Measurements from ENCODE around the gene TEX10.
"Not testable (repeated sequence)": the region's sequence is repeated elsewhere in the genome, so short reads cannot be mapped to it uniquely, and the experiment has no call there.

TEX10 gene

DNA sequence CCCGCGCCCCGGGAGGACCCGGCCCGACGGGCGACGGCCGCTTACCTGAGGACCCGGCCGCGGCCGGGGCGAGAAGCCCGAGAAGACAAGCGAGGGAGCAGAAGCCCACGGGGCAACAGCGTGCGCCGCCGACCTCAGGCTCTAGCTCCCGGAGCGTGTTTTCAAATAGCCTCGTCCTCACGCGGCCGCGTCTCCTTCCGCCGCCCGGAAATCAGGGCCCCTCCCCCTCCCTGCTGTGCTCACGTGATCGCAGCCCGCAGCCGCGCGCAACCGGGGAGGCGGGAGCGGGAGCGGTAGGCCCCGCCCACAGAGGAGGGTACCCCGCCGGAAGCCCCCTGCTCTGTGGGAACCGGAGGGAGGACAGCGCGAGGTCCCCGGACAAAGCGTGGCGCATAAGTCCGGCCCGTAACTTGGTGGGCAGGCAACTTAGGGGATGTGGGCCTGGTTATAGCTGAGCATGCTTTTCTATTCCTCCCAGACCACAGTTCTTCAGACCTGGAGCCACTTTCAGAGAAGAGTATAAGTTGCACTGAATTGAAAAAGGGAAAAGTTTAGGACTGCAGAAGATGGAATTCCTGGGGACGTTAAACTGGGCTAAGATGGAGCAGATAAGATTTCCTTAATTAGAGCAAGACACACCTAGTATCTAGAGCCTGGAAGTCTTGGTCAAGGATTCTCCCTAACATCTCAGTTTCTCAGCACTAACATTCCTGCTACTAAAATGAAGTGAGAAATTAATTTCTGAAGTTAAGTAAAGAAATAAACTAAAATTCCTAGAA, at the start of gene TEX10:
TEX10 (minus strand) TSS at position 216 of the 779 bp plus-strand sequence. CDS start 3,579 bp downstream, outside the sequence.
- DNase-seq, result peak; percentile 18 to 90 (median 75)

DNA sequence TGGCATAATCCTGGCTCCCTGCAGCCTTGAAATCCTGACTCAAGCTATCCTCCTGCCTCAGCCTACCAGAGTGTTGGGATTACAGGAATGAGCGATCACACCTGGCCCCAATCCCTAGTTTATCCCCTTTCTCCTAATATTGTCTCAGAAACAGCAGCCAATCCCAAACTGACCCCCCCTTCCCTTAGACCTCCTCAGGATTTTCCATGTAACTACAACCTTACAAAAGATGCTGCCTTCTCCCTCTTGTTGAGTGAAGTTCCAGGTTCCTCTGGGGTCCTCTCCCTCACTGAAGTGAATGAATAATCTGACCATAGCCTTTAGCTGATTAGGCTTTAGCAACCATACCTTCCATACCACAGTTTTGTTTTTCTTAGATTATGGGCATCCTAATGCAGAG, 48.3 kb upstream of the TEX10 start:
- no peak for DNase-seq

DNA sequence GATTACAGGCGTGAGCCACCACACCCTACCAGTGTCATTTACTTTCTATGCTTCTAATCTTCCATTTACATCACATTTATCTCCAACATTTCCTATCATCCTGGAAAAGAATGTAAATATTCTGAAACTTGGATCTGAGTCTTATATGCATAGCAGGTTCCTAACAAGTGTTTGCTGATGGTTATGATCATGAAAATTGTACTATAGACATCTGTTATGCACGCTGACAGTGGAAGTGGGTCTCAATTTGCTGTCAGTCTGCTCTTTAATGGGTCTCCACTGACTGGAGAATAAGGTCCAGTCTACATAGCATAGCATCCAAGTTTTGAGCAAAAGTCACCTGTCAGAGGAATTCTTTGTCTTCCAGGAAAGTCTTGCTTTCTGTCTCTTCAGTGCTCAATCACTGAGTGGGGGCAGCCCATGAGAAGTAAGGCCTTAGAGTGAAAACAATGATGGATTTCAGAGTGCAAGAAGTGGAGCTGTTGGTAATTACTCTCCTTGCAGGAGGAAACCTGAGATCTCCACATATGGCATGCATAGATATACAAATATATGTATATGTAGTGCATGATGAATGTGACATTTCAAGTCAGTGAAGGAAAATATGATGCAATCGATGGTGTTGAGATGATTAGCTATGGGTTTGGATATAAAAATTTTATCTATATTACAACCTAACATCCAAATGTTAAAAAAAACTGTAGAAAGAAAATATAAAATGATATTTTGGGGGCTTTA, 45.0 kb upstream of the TEX10 start:
- no peak for DNase-seq

DNA sequence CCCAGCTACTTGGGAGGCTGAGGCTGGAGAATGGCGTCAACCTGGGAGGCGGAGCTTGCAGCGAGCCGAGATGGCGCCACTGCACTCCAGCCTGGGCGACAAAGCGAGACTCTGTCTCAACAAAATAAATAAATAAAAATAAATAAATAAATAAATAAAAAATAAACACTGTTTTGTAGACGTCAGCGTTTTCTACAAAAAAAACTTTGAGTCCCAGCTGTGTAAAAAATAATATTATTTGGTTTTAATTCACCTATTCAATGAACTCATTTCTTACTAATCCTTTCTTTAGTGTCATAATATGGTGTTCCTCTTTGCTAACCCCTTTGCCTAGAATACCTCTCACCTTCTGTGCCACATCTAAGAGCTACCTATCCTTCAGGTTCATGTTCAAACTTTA, 44.0 kb upstream of the TEX10 start:
- no peak for DNase-seq

DNA sequence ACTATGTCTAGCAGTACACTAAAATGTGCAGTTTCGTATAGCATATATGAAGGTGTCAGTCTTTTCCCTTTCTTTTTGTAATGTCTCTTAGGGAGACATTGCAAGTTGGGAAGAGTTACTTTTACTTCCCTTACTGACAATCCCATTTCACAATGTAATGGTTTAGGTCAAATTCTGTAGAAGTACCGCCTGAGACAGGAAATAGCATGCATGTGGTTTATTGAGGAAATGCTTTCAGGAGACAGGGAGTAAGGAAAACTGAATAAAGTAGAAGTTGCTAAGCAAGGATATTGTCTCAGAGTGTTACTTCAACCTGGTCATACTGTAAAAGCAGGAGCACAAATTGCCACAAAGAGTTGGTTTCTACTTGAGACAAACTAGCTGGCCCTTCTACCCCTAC, 42.1 kb upstream of the TEX10 start:
- DNase-seq, result no peak

DNA sequence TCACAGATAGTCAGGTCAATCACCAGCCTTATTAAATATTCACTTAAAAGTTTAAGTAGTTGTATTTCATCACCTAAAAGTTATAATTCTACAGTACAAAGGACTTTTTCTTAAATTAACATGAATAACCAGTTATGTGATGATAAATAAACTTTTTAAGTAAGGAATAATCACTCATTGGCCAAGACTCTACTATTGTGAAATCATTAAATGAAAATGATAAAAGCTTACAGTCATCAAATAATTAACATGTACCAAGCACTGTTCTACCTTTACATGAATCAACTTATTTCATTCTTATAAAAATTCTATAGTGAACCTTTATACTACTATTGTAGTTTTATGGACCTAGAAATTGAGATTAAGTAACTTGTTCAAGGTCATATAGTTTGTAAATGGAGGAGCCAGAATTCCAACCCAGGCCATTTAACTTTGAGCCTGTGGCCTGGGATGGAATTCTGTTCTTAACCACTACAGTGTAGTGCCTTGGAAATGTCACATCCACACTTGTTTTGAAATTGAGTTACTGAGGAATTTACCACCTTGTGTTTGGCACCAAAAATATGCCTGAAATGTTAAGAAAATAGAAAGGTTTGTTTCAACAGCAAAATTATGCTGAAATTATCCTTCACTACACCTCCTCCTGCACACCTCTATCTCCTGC, 41.4 kb upstream of the TEX10 start:
- DNase-seq, result no peak

DNA sequence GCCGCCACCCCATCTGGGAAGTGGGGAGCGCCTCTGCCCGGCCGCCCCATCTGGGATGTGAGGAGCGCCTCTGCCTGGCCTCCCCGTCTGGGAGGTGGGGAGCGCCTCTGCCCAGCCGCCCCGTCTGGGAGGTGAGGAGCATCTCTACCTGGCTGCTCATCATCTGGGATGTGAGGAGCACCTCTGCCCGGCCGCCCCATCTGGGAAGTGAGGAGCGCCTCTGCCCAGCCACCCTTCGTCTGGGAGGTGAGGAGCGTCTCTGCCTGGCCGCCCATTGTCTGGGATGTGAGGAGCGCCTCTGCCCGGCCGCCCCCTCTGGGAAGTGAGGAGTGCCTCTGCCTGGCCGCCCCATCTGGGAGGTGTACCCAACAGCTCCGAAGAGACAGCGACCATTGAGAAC, 40.2 kb upstream of the TEX10 start:
- DNase-seq, result not testable (repeated sequence)

DNA sequence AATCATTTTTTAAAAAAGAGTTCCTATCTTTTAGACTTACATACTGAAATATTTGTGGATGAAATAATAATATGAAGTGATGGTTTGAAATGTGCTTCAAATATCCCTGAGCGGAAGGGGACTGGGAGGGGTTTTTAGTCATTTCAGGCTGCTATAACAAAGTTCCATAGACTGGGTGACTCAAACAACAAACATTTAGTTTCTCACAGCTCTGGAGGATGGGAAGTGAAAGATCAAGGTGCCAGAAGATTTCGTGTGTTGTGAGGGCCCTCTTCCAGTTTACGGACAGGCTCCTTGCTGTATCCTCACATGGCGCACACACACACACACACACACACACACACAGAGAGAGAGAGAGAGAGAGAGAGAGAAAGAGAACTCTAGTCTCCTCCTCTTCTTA, 27.1 kb upstream of the TEX10 start:
- DNase-seq, result no peak

DNA sequence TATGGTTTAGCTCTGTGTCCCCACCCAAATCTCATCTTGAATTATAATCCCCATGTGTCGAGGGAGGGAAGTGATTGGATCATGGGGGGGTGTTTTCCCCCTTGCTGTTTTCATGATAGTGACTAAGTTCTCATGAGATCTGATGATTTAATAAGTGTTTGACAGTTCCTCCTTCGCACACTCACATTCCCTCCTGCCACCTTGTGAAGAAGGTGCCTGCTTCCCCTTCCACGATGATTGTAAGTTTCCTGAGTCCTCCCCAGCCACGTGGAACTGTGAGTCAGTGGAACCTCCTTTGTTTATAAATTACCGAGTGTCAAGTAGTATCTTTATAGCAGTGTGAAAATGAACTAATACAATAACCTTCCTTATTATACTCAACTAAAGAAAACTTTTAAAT, 24.3 kb upstream of the TEX10 start:
- peak in 1 of 56 donors; percentile 4 for DNase-seq

DNA sequence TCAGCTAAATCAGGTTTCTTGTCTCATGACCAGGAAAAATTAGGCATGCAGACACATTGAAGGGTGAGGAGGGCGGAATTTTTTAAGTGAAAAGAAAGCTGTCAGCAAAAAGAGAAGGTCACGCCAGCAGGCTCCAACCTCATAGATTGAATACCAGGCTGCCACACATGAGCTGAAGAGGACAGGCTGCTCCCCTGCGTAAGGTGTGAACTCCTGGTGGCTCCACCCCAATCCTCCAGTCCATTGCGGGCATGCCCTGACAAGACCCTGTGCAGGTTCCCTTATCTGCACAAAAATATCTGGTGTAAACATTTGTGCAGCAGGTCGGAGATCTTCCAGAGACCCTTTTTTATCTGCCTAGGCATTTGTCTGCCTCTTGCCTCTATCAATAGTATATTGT, 22.9 kb upstream of the TEX10 start:
- no peak for DNase-seq

DNA sequence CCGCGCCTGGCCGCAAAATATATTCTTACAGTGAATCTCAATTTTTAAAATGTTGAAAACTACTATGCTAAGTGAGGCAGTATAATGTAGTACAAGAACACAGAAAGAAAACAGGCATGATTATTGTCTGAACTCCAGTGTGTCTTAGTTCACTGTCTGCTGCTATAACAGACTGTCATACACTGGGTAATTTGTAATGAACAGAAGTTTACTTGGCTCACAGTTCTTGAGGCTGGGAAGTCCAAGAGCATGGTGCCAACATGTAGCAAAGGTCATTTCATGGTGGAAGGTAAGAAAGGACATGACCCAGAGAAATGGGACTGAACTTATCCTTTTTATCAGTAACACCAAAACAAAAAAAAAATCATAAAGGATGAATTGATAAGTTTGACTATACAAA, 19.9 kb upstream of the TEX10 start:
- no peak for DNase-seq

DNA sequence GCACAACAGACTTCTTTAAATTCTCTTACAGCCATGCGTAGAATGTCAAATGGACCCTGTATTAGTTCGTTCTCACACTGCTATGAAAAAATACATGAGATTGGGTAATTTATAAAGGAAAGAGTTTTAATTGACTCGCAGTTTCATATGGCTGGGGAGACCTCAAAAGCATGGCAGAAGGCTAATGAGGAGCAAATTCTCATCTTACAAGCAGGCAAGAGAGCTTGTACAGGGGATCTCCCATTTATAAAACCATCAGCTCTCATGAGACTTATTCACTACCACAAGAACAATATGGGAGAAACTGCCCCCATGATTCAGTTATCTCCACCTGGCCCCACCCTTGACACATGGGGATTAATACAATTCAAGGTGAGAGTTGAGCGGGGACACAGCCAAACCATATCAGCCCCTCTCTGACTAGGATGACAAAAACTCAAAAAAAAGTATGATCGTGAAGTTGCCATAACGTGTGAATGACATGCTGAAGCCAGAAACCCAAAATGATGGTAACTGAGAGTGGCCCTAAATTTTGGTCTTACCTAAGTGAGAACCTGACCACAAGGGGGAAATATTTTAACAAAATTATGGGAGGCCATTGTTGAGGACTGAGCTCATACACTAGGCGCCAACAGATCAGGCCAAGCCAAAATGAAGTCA, 17.5 kb upstream of the TEX10 start:
- DNase-seq, result no peak

DNA sequence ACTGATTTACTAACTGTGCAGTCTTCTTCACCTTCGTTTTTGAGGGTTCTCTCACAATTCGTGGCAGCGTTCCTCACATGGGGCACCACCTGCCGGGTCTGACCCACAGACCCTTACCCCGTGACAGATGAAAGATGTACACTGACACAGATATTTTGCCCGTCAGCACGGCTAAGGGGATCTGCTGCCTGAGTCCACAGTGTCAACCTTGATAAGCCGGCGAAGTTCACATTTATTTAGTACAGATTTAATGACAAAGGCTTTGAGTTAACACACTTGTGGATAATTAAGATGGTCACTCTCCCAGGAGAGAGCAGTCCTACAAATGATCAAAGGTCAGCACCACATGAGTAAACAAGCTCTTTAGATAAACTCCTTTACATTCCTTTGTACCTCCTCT, 15.9 kb upstream of the TEX10 start:
- DNase-seq, result no peak

DNA sequence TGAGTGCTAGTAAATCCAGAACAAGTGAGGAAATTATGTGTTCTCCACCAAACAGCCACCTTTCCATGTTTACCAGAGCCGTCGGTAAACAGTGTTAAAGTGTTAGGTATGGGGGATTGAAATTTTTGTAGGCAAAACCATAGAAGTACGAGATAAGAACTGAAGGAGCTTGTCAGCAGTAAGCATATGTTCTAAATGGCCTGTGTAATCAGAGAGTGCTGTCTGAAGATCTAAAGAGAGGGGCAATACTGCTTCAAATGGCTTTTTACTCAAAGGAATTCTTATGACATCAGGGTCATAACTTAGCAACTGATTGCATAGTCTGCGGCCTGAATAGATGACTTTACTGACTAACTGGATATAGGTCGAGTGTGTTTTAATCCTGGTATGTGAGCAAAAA, 13.4 kb upstream of the TEX10 start:
- no peak for DNase-seq

DNA sequence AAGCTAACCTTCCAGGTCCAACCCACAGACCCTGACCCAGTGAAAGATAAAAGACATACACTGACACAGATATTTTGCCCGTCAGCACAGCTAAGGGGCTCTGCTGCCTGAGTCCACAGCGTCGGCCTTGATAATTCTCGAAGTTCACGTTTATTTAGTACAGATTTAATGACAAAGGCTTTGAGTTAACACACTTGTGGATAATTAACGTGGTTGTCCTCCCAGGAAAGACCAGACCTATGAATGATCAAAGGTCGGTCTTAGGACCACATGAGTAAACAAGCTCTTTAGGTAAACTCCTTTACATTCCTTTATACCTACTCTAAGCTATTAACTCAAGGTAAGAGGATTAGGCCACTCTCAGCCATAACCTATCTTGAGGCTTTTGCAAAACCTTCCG, 11.3 kb upstream of the TEX10 start:
- no peak for DNase-seq

DNA sequence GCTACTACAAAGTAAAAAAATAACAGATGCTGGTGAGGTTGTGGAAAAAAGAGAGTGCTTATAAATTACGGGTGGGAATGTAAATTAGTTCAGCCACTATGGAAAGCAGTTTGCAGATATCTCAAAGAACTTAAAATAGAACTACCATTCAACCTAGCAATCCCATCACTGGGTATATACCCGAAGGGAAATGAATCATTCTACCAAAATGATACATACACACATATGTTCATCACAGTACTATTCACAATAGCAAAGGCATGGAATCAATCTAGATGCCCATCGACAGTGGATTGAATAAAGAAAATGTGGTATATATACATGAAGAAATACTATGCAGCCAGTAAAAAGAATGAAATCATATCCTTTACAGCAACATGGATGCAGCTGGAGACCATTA, 6.3 kb upstream of the TEX10 start:
- no peak for DNase-seq

DNA sequence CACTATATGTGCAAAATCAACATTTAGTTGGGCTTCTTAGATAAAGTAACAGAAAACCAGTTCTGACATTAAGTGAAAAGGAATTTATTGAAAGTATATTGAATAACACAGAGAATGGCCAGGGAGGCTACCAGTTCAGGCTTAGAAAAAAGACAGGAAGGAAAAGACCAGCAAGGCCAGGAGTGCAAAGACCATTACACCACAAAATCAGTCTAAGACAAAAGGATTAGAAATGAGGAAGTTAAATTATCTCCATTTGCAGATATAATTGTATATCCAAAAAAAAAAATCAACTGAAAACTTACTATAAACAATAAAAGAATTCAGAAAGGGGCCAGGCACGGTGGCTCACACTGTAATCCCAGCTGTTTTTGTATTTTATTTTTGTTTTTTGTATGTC, 4.8 kb upstream of the TEX10 start:
- DNase-seq, result no peak

DNA sequence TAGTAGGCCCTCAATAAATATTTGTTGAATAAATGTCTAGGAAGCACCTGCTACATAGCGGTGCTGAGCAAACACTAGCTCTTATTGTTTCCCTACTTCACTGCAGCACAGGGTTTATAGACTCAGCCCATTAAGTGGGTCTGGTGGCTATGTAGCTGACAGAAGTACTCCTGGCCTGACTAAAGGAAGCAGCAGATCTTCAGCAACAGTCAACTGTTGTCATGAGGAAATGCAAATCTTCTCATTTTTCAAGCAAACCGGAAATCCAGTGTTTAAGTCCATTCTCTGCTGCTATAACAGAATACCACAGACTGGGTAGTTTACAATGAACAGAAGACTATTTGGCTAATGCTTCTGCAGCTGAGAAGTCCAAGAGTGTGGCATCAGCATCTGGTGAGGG, 2.8 kb upstream of the TEX10 start:
- DNase-seq, result no peak

DNA sequence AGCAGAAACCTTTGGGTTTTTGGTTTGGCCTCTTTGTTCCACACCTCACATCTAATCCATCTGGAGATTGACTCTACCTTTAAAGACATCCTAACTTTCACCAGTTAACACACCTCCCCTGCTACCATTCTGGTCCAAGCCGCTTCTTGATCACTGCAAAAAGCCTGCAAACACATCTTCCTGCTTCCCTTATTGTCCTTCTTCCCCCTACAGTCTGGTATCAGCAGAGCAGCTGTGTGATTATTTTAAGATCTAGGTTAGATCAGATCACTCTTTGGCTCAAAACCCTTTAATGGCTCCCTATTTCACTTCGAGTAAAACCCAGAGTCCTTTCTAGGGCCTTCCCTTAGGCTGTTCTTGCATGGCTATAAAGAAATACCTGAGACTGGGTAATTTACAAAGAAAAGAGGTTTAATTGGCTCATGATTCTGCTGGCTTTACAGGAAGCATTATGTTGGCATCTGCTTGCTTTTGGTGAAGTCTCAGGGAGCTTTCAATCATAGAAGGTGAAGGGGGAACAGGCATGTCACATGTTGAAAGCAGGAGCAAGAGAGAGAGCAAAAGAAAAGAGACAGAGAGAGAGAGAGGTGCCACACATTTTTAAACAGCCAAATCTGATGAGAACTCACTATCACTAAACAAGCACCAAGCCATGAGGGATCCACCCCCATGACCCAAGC, 1.5 kb upstream of the TEX10 start:
- DNase-seq, result no peak

DNA sequence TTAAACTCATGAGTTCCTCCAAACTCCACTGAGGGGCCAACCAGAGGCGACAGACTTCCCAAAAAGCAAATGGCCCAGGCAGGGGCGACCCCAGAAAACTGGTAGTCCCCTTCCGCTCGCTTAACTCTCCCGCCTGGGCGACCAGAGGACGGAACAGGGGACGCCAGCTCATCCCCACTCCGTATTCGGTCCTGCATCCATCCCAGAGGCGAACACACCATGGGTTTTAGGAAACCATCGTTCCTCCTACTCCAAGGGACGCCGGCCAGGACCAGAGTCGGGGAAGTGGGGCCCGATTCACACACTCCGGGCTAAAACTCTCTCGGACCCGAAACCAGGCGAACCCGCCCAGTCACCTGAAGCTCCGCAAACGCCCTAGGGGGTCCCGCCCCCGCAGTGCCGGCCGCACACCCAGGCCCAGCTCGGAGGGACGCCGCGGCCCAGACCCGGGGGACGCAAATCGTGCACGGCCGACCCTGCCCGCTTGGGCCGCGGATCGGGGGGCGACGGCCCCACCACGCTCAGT, 478 bp downstream of the TEX10 start:
- peak in 39 of 56 donors; percentile 4 to 66 (median 31) for DNase-seq

DNA sequence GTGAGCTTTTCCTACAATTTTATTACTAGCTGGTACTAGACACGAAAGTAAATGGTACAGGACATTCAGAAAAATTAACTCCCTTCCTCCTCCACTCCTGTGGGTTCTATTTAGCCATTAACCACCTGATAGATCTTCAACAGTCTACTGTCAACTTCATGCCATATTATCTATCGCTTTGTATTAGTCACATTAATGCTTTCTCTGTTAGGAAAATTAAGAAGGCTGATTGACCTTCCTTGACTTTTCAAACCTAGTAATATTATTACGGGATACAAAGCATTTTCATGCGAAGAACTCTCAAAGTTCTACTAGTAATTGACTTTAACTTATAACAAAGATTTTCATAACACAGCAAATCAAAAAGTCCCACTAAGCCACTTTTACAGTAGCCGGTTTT, 1.2 kb downstream of the TEX10 start:
- no peak for DNase-seq

Data from amygdala (tissue), 56 donors.